ENCODE results near the gene RFESD. TPM values are rescaled to one million over a fixed set of nuclear protein-coding genes. Genes with fewer than 3 reads are reported as not detected.

Gene RFESD
- total and polyA plus RNA-seq, 2 of the 8 experiments (the other 6 are each of a cell fraction or from before 2014, with no cell fraction given) = 1.7 to 2.0 TPM

- TF ChIP-seq JUND (IDR thresholded peaks at IDR 0.05; ENCODE audit: low read length) (no peak), JUN (IDR thresholded peaks at IDR 0.05; ENCODE audit: low read depth, low read length) (no peak), CHD7 (IDR thresholded peaks at IDR 0.05; ENCODE audit: insufficient replicate concordance, low read length) (no peak), SIRT6 (IDR thresholded peaks at IDR 0.05; ENCODE audit: low read length) (no peak)
Observed at GRCh38 chr5:95671826-95672225, 25.2 kb downstream of the RFESD start (continued).

All from H1 (cell line).